GM21381 (cell line): ENCODE measurements around the gene LMAN2.

Source experiments
- ATAC-seq: cut with Tn5 transposase; IDR thresholded peaks from one replicate; pipeline ENCODE4 v1.9.1; 2021; ENCODE audit warnings: mild to moderate bottlenecking, moderate library complexity; ENCODE audit not compliant: unreplicated experiment

LMAN2 gene

DNA sequence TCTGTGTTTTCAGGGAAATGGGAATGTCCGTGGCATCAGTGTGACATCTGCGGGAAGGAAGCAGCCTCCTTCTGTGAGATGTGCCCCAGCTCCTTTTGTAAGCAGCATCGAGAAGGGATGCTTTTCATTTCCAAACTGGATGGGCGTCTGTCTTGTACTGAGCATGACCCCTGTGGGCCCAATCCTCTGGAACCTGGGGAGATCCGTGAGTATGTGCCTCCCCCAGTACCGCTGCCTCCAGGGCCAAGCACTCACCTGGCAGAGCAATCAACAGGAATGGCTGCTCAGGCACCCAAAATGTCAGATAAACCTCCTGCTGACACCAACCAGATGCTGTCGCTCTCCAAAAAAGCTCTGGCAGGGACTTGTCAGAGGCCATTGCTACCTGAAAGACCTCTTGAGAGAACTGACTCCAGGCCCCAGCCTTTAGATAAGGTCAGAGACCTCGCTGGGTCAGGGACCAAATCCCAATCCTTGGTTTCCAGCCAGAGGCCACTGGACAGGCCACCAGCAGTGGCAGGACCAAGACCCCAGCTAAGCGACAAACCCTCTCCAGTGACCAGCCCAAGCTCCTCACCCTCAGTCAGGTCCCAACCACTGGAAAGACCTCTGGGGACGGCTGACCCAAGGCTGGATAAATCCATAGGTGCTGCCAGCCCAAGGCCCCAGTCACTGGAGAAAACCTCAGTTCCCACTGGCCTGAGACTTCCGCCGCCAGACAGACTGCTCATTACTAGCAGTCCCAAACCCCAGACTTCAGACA, 57.5 kb downstream of the LMAN2 start:
- no peak for ATAC-seq

DNA sequence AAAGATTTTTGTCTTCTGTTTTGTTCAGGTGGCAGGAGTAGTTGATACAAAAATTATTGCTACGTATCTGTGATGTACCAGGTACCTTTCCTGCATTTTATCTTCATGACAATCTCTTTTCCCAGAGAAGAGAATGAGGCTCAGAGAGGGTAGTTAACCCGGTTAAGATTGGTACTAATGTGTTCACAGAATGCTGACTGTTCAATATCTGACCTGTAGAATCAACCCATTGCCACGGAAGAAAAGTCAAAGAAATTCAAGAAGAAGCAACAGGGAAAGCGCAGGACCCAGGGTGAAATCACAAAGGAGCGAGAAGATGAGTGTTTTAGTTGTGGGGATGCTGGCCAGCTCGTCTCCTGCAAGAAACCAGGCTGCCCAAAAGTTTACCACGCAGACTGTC, 59.7 kb downstream of the LMAN2 start:
- ATAC-seq = no peak

DNA sequence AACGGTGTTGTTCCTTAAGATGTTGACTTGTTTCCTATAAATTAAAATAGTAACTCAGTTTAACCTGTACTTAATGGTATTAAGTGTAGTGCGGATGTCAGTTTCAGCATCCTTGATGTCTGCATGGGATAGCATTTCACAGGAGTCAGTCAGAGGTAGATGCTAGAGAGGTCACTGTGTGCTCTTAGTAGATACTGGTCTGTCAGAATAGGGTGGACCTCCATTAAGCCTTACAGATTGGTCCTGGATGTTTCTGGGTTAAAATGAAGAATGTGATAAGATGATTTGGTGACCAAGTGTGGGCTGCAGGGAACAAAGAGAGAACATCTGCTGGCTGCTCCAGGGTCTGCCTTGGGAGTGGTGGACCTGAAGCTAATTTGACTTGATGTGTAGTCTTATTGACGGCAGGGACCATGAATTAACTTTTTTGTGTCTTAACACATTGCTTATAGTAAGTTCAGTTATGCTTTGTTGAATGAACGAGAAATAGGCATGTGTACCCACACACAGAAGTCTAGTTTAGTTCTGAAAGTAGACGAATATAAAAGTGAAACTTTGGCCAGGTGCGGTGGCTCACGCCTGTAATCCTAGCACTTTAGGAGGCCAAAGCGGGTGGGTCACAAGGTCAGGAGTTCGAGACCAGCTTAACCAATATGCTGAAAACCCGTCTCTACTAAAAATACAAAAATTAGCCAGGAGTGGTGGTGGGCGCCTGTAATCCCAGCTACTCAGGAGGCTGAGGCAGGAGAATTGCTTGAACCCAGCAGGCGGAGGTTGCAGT, 60.5 kb downstream of the LMAN2 start:
- no peak for ATAC-seq

DNA sequence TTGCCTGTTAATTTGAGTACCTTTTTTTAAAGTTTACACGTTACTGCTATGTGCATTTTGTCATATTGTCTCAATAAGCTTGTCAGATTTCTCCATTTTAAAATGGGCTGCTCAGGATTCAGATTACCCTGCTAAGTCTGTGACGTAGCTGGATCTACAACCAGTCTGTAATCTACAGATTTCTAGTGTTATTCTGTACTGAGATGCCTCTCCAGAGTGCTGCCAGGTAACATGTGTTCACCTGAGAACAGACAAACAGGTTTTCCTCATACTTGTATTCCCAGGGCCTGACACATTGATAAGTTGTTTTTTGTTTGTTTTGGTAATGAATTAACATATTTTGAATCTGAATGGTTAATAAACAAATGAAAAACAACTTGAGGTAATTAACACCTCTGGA, 63.3 kb downstream of the LMAN2 start:
- no peak for ATAC-seq
